Muscle layer of duodenum (tissue), 2 donors: ENCODE data around the gene AFF3.

Source experiments
- H3K27ac ChIP-seq: one replicate; pipeline ENCODE4 v1.7.0; 2013; ENCODE audit warnings: mild to moderate bottlenecking, low read length
- H3K27me3 ChIP-seq: one replicate; pipeline ENCODE4 v1.7.0; 2013; ENCODE audit warnings: low read depth, mild to moderate bottlenecking, control low read depth, low read length
- H3K36me3 ChIP-seq, 2 donors: one replicate each; pipeline ENCODE4 v1.7.0; 2013; ENCODE audit warnings: low read length in 2 of 2, control low read depth in 1 of 2, mild to moderate bottlenecking in 1 of 2; ENCODE audit not compliant: insufficient read depth in 2 of 2, control insufficient read depth in 1 of 2
- H3K4me1 ChIP-seq, 2 donors: one replicate each; pipeline ENCODE4 v1.7.0; 2013; ENCODE audit warnings: low read length in 2 of 2, mild to moderate bottlenecking in 2 of 2, control low read depth in 1 of 2, moderate library complexity in 1 of 2; ENCODE audit not compliant: insufficient read depth in 2 of 2, control insufficient read depth in 1 of 2
- H3K4me3 ChIP-seq, 2 donors: one replicate each; pipeline ENCODE4 v1.7.0; 2013; ENCODE audit warnings: low read length in 2 of 2, low read depth in 1 of 2, mild to moderate bottlenecking in 1 of 2
- H3K9me3 ChIP-seq, 2 donors: one replicate each; pipeline ENCODE4 v1.7.0; 2013; ENCODE audit warnings: low read length in 2 of 2, control low read depth in 1 of 2, mild to moderate bottlenecking in 1 of 2; ENCODE audit not compliant: control insufficient read depth in 1 of 2
- donor health status: healthy.

The AFF3 gene

GRCh38 chr2:100066856-100067255, 75.5 kb downstream of the AFF3 start:
- no peak overlapping the region for H3K27ac ChIP-seq

GRCh38 chr2:100066246-100066645, 76.1 kb downstream of the AFF3 start:
- Histone ChIP-seq H3K27ac (no peak overlapping the region), H3K9me3 (no peaks in the 10 kb centered on the region), H3K4me3 (no peak overlapping the region), H3K36me3 (no peaks in the 10 kb centered on the region), H3K4me1 (no peaks in the 10 kb centered on the region), H3K27me3 (no peaks in the 10 kb centered on the region)

More at GRCh38 chr2:100066856-100067255, 75.5 kb downstream of the AFF3 start:
- Histone ChIP-seq H3K4me1 (no peaks in the 10 kb centered on the region), H3K4me3 (no peak overlapping the region), H3K27me3 (no peaks in the 10 kb centered on the region), H3K9me3 (no peaks in the 10 kb centered on the region), H3K36me3 (no peaks in the 10 kb centered on the region)

DNA sequence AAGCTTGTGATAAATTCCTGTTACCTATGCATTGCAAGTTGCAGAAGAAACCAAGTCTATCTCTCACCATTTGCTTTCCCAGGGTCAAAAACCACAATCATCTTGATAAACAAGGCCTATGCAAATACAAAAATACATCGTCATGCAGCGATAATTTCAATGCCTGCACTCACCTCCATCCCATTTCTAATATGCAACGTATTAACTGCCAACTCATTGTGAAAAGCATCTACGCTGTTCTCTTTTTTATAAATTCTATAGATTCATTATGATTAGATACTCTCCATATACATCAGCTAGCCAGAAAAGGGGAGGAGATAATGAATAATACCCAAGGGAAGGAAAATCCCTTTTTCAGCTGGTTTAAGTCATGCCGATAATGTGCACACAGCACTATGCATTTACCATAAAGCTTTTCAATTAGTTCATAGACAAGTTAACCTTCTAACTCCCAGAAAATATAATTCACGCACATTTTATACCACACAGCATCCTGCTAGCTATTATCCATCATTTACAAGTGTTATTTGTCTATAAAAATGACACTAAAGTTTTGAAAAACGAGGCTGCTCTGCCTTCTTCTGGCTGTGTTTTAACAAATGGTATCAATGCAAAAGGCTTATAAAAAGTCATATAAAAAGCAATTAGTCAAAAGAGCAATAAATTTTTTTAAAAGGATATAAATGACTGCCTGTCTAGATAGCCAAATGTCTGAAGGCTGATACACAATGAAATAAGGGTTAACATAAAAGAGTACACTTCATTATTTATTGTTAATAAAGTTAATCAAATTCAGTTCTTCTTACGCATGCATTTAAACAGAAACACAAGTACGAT, 77.6 kb downstream of the AFF3 start:
- Histone ChIP-seq H3K27ac (no peak overlapping the region), H3K4me1 (no peaks in the 10 kb centered on the region), H3K36me3 (no peaks in the 10 kb centered on the region), H3K27me3 (no peaks in the 10 kb centered on the region), H3K9me3 (no peaks in the 10 kb centered on the region), H3K4me3 (no peak overlapping the region)

DNA sequence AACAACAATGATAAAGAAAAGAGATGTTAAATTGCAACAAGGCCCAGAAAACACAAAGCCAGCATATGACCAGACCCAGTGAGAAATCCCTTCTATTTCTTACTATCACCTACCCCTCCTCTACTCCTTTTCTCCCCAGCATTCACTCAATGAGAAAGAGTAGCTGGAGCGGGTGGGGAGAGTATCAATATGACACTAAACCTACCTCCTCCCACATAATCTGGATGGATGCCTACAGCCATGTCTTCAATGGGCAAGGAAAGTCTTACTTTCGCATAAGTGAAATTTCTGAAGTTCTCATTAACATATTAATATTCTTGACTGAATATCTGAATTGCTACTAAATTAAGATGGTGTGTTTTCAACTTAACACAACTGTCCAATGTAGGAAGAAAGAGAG, 78.2 kb downstream of the AFF3 start:
- H3K4me1 ChIP-seq: no peaks in the 10 kb centered on the region
- no peaks in the 10 kb centered on the region for H3K9me3 ChIP-seq

GRCh38 chr2:100063459-100063953, 78.9 kb downstream of the AFF3 start:
- Histone ChIP-seq H3K4me1 (no peaks in the 10 kb centered on the region), H3K4me3 (no peak overlapping the region), H3K27ac (no peak overlapping the region), H3K36me3 (no peaks in the 10 kb centered on the region), H3K27me3 (no peaks in the 10 kb centered on the region), H3K9me3 (no peaks in the 10 kb centered on the region)

More for the DNA sequence above, 78.2 kb downstream of the AFF3 start:
- Histone ChIP-seq H3K27ac (no peak overlapping the region), H3K36me3 (no peaks in the 10 kb centered on the region), H3K27me3 (no peaks in the 10 kb centered on the region), H3K4me3 (no peak overlapping the region)

DNA sequence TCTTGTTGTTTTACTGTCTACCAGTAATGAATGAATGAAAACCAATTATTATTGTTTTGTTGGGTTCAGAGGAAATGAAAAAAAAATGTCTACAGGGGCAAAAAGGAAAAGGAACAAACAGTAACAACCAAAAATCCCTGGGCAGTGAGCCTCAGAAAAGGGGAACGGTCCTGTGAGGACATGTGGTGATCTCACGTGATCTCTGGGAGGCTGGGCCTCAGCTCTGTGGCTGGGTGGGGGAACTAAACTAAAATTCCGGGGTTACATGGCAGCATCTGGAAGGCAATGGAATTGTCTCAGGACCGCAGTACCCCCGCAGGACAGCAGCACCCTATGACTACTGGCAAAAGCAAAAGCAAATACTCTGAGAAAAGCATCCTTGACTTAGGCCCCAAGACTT, 80.1 kb downstream of the AFF3 start:
- Histone ChIP-seq H3K4me3 (no peak overlapping the region), H3K9me3 (no peaks in the 10 kb centered on the region), H3K36me3 (no peaks in the 10 kb centered on the region), H3K27ac (no peak overlapping the region), H3K27me3 (no peaks in the 10 kb centered on the region), H3K4me1 (no peaks in the 10 kb centered on the region)

- Histone ChIP-seq H3K4me3 (no peak overlapping the region), H3K27ac (no peak overlapping the region), H3K36me3 (no peaks in the 10 kb centered on the region), H3K27me3 (no peaks in the 10 kb centered on the region), H3K4me1 (no peaks in the 10 kb centered on the region), H3K9me3 (no peaks in the 10 kb centered on the region)
These were observed 81.5 kb downstream of the AFF3 start for GRCh38 chr2:100060875-100061274.

GRCh38 chr2:100059638-100060037, 82.8 kb downstream of the AFF3 start:
- Histone ChIP-seq H3K4me3 (no peak overlapping the region), H3K9me3 (no peaks in the 10 kb centered on the region), H3K36me3 (no peaks in the 10 kb centered on the region), H3K27ac (no peak overlapping the region), H3K4me1 (no peaks in the 10 kb centered on the region), H3K27me3 (no peaks in the 10 kb centered on the region)

GRCh38 chr2:100057901-100058261, 84.5 kb downstream of the AFF3 start:
- H3K27me3 ChIP-seq: no peaks in the 10 kb centered on the region
- H3K4me3 ChIP-seq: no peak overlapping the region
- H3K4me1 ChIP-seq: no peaks in the 10 kb centered on the region
- H3K9me3 ChIP-seq: no peaks in the 10 kb centered on the region
- H3K36me3 ChIP-seq: no peaks in the 10 kb centered on the region
- H3K27ac ChIP-seq: no peak overlapping the region

DNA sequence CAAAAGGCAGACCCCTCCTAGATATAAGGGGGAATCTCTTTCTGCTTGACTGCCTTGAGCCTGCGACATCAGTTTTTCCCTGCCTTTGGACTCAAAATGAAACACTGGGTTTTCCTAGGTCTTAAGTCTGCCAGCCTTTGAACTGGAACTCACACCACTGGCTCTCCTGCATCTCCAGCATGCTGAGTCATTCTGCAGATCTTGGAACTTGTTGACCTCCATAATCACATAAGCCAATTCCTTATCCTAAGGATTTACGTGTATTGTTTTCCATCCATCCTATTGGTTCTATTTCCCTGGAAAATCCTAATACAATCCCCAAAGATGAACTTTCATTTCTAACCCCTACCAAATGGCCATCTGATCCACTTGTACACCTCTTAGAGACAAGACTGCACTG, 88.0 kb downstream of the AFF3 start:
- no peak overlapping the region for H3K27ac ChIP-seq
- H3K4me3 ChIP-seq: no peak overlapping the region
- no peaks in the 10 kb centered on the region for H3K27me3 ChIP-seq
- H3K4me1 ChIP-seq: no peaks in the 10 kb centered on the region
- no peaks in the 10 kb centered on the region for H3K9me3 ChIP-seq
- no peaks in the 10 kb centered on the region for H3K36me3 ChIP-seq

DNA sequence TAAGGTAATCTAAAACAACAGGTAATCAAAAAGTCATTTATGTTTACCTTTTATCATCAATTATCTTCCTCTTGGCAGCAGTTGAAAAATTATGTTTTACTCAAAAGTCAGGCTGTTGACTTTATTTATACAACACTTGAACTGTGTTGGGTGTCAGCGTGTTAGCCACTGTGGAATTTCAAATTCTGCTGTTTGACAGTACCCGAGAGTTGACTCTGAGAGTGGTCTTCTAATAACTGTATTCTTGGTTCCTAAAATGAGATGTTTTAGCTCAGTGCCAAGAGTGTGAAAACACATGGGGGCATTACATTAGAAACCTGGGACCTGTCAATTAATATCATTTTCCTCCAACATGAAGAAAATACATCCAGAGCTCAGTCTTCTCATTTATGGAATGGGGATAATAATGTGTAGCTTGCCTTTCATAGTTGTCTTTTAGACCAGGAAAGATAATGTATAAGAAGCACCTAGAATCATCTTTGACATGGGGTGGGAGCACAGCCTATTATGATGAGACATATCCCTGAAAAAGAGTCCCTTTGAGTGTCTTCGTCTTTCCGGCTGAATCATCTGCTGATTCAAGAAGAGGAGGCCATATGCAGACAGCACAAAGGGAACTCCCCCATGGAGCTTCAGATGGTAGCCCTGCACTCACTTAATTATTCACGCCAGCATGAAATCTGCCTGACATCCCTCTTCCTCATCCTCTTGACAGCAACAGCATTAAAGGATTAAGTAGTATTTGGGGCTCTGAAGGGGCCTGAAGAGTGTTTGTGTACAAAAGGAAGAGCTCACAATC, 89.1 kb downstream of the AFF3 start:
- H3K27me3 ChIP-seq: no peaks in the 10 kb centered on the region
- no peaks in the 10 kb centered on the region for H3K4me1 ChIP-seq
- H3K36me3 ChIP-seq: no peaks in the 10 kb centered on the region
- no peak overlapping the region for H3K27ac ChIP-seq
- no peak overlapping the region for H3K4me3 ChIP-seq
- H3K9me3 ChIP-seq: no peaks in the 10 kb centered on the region
